T-helper 2 cell treated with Interferon-gamma antibody and Interleukin-4, amounts not matched to agents 100 ng/mL and 5 ng/mL, for 36 hours (primary cell): ENCODE measurements around the gene PTBP1. TPM values are rescaled to one million over a fixed set of nuclear protein-coding genes. Genes with fewer than 3 reads are reported as not detected.
"Not testable (repeated sequence)": the region's sequence is repeated elsewhere in the genome, so short reads cannot be mapped to it uniquely, and the experiment has no call there.

Source experiments
- intact Hi-C: fragments of 100-400 bp; cut with micrococcal nuclease; formaldehyde crosslinking; loops from one replicate; pipeline ENCODE4 v1.15.1; 2023
- total RNA-seq: library from RNA; stranded (reverse); gene quantifications from 2 replicates; pipeline ENCODE4 v1.2.3, GENCODE V29; 2022

PTBP1 gene
- total RNA-seq, 1 donor from 2014 or later, result 655 TPM

DNA sequence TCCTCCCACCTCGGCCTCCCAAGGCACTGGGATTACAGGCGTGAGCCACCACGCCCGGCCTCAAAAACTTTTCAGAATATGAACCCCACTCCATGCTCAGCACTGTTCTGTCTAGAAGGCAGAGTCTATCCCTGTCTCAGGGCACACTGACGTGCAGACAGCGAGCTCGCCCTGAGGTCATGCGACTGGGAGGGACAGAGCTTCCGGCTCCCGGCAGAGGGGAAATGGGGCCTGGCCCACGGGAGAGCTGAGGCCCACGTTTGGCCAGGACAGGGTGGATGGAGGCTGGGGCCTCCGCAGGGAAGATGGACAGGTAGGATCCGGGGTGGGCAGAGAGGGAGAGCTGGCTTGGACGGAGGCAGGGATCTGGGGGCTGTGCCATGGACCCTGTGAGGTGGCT, 27.6 kb downstream of the PTBP1 start:
- intact Hi-C loops, result no loop called here

DNA sequence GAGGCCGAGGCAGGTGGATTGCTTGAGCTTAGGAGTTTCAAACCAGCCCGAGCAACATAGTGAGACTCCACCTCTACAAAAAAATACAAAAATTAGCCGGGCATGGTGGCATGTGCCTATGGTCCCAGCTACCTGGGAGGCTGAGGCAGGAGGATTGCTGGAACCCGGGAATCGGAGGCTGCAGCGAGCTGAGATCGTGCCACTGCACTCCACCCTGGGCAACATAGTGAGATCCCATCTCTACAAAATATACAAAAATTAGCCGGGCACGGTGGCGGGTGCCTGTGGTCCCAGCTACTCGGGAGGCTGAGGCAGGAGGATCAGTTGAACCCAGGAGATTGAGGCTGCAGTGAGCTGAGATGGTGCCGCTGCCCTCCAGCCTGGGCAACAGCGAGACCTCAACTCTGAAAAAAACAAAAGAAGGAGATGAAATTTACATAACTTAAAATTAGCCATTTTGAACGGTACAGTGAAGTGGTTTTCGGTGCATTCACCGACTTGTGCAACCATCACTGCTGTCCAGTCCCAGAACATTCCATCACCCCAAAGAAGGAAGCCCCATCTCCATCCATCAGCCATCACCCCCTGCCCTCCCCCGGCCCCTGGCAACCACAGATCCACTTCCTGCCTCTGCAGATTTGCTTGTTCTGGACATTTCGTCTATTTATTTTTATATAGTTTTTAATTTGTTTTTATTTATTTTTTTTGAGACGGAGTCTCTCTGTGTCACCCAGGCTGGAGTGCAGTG, 28.8 kb downstream of the PTBP1 start:
- intact Hi-C loops, result no loop called here

DNA sequence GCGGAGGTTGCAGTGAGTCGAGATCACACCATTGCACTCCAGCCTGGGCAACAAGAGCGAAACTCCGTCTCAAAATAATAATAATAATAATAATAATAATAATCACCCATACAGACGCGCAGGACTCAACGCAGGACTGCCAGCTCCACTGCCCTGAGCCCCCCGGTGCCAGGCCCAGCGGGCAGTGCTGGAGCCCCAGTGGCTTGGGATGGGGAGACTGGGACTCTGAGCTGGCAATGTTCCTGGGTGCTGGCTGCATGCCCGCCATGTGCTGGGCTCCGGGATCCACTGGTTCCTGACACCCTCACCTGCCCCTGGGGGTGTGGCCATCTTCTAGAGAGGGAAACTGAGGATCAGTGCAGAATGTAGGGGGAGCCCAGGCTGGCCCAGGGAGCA, 30.1 kb downstream of the PTBP1 start:
- intact Hi-C loops, result no loop called here

DNA sequence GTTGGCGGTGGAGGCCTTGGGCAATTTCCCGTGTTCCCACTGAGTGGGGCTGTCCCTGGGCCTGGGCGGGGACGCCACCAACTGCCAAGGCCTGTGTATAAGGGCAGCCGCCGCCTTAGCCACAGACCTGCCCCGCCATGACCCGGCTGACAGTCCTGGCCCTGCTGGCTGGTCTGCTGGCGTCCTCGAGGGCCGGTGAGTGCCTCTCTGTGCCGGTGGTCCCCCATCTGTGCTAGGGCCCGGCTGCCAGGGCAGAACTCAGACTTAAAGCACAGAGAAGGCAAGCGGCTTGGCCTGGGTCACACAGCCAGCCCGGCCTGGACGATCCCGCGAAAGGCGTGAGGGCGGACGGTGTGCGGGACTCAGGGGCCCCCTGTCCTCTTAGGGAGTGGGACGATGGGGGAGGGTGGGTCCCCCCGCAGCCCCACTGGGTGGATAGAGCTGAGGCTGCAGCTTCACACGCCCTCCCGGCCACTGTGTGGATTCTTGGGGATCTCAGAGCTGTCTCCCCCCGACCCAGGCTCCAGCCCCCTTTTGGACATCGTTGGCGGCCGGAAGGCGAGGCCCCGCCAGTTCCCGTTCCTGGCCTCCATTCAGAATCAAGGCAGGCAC, 30.6 kb downstream of the PTBP1 start, which contains the start of gene AZU1:
Gene AZU1, plus strand, starts transcription at position 128 of the 612 bp plus-strand sequence. Its CDS starts 10 bp downstream, at position 138.
- intact Hi-C loops, result no loop called here

DNA sequence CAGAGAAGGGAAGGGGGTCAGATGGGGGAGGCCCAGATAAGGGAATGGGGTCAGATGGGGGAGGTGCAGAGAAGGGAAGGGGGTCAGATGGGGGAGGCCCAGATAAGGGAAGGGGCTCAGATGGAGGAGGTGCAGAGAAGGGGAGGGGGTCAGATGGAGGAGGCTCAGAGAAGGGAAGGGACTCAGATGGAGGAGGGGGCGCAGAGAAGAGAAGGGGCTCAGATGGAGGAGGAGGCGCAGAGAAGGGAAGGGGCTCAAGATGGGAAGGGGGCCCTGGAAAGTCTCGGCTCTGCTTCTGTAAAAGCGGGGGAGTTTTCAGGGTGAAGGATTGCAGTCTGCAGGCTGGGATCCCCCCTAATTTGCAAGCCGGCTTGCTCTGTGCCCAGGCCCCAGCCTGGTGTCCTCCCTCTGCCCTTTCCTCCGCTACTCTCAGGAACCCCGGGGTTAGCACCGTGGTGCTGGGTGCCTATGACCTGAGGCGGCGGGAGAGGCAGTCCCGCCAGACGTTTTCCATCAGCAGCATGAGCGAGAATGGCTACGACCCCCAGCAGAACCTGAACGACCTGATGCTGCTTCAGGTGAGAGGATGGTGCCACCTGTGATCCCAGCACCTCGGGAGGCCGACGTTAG, 32.0 kb downstream of the PTBP1 start:
- intact Hi-C loops, result no loop called here

DNA sequence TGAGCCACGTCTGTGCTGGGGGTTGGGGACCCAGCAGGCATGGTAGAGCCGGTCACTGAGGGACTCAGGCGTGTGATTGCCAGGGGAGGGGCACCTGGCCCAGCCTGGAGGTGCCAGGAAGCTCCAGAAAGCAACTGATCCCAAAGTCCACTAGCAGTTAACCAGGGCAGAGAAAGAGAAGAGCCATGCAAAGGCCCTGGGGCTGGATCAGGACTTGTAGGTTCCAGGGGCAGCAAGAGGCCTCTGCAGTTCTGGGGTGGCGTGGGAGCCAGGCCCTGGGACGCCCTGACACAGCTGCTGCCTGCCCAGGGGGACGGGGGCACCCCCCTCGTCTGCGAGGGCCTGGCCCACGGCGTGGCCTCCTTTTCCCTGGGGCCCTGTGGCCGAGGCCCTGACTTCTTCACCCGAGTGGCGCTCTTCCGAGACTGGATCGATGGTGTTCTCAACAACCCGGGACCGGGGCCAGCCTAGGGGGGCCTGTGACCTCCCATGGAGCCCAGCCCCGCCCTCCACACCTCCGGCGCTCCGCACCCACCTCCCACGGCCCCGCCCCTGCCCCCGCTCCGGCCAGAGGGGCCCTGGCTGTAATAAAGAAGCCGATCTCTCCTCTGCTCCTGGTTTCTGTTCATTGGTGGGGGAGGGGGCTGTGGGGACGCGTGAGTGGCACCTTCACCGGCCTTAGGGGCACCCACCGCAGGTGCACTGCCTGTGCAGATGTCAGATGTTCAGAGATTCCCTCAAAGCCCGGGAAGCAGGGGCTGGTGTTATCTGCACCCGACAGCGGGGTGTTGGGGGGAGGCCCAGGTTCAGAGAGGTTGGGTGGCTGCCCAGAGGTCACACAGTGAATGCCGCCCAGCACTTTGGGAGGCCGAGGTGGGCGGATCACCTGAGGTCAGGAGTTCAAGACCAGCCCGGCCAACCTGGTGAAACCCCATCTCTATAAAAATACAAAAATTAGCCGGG, 34.4 kb downstream of the PTBP1 start:
- intact Hi-C loops, result no loop called here

DNA sequence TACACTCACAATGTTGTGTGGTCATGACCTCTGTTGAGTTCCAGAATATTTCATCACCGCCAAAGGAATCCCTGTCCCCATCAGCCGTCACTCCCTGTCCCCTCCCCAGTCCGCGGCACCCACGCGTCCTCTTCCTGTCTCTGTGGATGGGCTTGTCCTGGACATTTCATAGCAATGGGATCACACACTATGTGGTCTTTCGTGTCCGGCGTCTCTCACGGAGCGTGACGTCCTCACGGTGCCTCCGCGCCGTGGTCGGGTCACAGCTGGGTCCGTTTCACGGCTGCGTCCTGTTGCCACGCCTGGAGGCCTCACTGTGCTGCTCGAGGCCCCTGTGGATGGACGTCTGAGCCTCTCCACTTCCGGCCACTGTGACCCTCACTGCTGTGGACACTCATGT, 37.0 kb downstream of the PTBP1 start:
- intact Hi-C loops, result no loop called here

DNA sequence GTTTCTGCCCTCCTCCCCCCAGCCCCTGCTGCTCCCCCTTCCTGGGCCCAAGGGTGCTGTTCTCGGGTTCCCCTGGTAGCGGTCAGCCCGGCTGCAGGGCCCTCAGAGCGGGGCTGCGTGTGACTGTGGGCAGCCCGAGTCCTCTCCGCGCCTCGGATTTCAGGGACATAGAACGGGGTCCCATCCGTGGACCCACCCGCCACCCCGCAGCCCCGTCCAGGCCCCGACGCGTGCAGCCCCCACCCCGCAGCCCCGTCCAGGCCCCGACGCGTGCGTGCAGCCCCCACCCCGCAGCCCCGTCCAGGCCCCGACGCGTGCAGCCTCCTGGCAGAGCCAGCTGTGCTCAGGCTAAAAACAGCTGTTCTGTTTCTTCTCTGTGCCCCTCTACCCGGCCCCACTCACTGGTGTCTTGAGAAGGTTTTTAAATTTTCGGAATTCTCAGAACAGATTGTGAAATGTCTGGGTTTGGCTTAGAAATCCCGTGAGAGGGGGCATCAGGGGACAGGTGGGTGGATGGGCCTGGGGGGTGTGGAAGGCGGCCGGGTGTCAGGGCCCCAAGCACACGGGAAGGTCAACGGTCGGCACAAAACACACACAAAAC, 38.1 kb downstream of the PTBP1 start:
- intact Hi-C loops, result no loop called here

DNA sequence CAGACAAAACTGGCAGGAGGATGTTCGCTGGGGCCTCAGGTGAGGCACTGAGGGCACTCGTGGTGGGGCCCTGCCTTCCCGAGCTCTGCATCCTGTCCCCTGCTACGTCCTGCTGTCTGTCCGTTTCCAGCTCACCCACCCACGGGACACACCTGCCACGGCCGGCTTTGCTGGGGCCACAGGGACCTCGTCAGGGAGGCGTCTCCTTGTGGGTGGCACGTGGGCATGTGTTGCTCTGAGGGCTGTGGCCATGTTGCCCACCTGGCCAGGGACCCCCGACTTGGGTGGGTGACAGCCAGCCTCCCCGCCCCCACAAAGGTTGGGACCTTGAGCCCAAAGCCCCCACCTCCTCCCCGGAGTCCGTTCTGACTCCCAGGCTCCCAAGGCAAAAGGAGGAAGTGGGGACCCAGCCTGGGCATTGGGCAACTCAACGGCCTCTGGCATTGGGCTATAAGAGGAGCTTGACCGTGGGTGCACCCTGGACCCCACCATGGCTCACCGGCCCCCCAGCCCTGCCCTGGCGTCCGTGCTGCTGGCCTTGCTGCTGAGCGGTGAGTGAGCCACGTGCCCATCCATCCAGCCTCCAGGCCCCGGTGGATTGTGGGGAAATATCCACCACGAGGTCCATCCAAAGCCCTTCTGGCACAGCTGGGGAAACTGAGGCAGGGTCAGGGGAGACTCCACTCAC, 43.4 kb downstream of the PTBP1 start, which contains the start of gene PRTN3:
Gene PRTN3, plus strand, starts transcription at position 481 of the 688 bp plus-strand sequence. Its CDS starts 10 bp downstream, at position 491.
- intact Hi-C loops, result no loop called here

DNA sequence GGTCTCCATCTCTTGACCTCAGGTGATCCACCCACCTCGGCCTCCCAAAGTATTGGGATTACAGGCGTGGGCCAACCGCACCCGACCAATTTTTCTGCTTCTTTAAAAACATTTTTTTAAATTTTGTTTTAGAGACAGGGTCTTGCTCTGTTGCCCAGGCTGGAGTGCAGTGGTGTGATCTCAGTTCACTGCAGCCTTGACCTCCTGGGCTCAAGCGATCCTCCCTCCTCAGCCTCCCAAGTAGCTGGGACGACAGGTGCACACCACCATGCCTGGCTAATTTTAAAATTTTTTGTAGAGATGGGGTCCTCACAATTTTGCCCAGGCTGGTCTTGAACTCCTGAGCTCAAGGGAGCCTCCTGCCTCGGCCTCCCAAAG, 45.5 kb downstream of the PTBP1 start:
- intact Hi-C loops, result not testable (repeated sequence)

DNA sequence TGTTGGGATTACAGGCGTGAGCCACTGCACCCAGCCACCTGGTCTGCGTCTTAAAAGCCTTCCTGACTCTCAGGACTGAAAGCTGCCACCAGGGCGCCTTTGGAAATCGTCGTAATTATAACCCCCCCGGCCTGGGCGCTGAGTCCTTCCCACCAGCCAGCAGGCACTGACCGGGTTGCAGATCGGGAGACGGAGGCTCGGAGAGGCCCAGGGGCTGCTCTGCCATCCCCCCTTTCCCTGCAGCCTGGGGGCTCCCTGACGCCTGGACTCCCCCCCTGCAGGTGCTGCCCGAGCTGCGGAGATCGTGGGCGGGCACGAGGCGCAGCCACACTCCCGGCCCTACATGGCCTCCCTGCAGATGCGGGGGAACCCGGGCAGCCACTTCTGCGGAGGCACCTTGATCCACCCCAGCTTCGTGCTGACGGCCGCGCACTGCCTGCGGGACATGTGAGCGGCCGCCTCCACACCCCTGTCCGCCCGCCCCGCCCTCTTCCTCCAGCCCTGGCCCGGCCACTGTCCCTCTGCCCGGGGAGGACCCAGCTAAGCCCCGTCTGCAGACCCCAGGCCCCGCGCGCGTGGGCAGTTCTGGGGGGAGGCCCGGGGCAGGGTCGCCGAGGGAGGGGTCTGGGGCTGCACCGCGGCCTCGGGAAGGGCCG, 46.1 kb downstream of the PTBP1 start:
- intact Hi-C loops, result no loop called here

DNA sequence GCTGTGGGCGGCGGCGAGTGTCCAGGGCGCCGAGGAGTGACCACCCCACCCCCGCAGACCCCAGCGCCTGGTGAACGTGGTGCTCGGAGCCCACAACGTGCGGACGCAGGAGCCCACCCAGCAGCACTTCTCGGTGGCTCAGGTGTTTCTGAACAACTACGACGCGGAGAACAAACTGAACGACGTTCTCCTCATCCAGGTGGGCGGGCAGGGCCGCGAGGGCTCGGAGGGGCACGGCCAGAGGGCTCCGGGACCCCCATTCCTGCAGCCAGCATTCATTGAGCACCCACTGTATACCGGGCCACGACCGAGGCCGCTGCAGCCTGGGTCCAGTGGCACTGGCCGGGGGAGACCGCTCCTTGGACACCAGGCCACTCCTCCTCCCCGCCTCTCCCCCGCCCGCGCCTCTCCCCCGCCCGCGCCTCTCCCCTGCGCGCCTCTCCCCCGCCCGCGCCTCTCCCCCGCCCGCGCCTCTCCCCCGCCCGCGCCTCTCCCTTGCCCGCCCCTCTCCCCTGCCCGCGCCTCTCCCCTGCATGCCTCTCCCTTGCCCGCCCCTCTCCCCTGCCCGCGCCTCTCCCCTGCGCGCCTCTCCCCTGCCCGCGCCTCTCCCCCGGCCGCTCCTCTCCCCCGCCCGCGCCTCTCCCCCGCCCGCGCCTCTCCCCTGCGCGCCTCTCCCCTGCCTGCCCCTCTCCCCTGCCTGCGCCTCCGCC, 46.7 kb downstream of the PTBP1 start:
- intact Hi-C loops, result no loop called here

DNA sequence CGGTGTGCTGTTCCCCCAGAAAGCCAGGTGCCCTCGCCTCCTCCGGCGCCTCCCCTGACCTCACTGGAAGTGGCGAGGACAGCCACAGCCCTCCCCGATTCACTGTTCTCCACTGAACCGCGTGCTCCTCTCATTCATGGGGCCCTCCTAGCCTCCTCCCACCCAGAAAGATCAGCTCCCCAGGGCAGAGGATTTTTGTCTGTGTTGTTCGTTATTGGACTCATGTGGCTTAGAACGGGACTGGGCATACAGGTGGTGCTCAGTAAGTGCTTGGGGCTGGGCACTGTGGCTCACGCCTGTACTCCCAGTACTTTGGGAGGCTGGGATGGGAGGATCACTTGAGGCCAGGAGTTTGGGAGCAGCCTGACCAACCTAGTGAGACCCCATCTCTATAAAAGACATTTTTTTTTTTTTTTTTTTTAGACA, 47.3 kb downstream of the PTBP1 start:
- intact Hi-C loops, result no loop called here

DNA sequence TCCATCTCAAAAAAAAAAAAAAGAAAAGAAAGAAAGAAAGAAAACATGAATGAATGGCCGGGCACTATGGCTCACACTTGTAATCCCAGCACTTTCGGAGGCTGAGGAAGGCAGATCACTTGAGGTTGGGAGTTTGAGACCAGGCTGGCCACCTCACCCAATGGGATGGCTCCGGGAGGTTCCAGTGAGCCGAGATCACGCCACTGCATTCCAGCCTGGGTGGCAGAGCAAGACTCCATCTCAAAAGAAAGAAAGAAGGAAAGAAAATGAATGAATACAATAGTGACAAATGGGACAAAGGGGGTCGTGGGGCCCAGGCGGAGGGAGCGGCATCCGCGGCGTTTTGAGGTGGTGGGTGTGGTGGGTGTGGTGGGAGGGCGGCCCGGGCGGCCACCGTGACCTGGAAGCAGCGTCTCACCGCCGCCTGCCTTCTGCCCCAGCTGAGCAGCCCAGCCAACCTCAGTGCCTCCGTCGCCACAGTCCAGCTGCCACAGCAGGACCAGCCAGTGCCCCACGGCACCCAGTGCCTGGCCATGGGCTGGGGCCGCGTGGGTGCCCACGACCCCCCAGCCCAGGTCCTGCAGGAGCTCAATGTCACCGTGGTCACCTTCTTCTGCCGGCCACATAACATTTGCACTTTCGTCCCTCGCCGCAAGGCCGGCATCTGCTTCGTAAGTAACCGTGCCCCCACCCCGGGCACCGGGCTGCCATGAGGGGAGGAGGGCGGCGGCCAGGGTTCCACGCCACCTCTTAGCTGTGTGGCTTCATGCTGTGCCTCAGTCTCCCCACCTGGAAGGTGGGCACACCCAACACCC, 48.7 kb downstream of the PTBP1 start:
- intact Hi-C loops, result no loop called here

DNA sequence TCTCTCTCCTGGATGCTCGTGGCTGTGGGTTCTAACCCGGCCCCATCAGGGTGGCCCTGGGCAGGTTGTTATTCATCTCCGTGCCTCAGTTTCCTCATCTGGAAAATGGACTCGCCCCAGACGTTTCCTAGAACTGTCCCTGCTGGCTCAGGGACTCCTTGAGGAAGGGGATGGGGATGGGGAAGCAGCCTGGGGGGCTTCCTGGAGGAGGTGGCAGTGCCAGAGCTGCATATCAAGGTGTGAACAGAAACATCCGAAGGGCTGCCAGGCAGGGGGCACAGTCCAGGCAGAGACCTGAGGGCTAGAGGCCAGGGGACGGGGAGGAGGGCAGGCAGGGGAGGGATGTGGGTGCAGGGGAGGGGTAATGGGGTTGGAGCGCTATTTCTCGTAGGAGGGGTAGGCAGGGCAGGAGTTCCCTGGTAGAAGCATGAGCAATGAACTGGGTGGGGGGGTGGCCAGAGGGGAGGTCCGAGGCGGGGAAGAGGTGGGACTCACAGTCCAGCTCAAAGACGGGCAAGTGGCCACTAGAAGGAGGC, 51.2 kb downstream of the PTBP1 start:
- intact Hi-C loops, result no loop called here

DNA sequence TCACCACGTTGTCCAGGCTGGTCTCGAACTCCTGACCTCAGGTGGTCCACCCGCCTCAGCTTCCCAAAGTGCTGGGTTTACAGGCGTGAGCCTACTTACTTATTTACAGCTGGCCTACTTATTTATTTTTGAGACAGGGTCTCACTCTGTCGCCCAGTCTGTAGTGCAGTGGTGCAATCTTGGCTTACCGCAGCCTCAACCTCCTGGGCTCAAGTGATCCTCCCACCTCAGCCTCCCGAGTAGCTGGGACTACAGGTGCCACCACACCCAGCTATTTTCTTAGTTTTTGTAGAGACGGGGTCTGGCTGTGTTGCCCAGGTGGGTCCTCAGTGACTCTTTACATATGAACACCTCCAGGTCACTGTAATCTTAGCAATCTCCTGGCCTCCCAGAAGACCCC, 51.9 kb downstream of the PTBP1 start:
- intact Hi-C loops, result not testable (repeated sequence)

DNA sequence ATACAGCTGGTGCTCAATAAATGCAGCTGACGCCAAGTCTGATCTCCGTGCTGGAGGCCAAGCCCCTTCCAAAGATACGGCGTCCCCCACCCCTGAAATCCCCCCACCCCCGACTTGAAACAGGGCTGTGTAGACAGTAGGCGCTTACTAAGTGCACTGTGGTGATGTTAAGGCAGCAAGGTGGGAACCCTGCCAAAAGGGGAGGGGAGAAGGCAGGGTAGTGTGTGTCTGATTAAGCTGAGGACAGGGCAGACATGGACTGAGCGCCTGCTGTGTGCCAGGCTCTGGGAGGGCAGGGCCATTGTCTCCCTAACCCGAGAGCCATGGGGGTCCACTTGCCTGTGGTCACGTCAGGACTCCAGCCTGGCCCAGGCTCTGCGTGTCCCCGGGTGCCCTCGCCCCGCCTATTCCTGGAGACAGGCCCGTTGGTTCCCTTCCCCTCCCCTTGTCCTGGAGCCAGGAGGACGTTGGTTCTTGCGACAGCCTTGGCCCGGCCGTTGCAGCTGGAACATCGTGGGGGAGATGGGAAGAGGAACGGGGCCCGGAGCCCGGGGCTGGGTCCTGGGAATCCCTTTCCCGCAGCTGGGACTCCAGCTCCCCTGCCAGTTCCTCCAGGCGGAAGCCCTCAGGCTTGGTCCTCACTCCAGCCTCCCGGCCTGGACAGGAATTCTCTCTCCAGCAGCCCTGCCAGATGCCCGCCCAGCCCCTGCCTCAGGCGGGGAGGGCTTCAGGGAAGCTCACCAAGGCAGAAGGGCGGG, 53.1 kb downstream of the PTBP1 start:
- intact Hi-C loops, result no loop called here
